GM19467 (cell line): ENCODE data around the gene TP53TG5.

Source experiments
- ATAC-seq: cut with Tn5 transposase; IDR thresholded peaks from one replicate; pipeline ENCODE4 v1.9.1; 2021; ENCODE audit warnings: mild to moderate bottlenecking, moderate library complexity; ENCODE audit not compliant: unreplicated experiment

Gene TP53TG5

GRCh38 chr20:45378191-45378590 is at the start of gene TP53TG5:
TP53TG5 (minus strand) TSS chr20:45378325; CDS start chr20:45378236, 89 bp downstream.
- ATAC-seq, result no peak

GRCh38 chr20:45427236-45428149 is 49.4 kb upstream of the TP53TG5 start:
- ATAC-seq, result no peak

- no peak for ATAC-seq
Measured at GRCh38 chr20:45426320-45427016, 48.3 kb upstream of the TP53TG5 start.

GRCh38 chr20:45425561-45425960 is 47.4 kb upstream of the TP53TG5 start:
- no peak for ATAC-seq

GRCh38 chr20:45423700-45424099 is 45.6 kb upstream of the TP53TG5 start:
- no peak for ATAC-seq

GRCh38 chr20:45420125-45420524 is 42.0 kb upstream of the TP53TG5 start:
- no peak for ATAC-seq

- ATAC-seq, result peak; percentile 60
Measured at GRCh38 chr20:45419188-45420091, 41.3 kb upstream of the TP53TG5 start.

GRCh38 chr20:45416917-45417316 is 38.8 kb upstream of the TP53TG5 start:
- no peak for ATAC-seq

GRCh38 chr20:45415822-45416637 is 37.9 kb upstream of the TP53TG5 start, which contains the start of gene PIGT:
PIGT (plus strand) TSS chr20:45416141; CDS start chr20:45416157, 16 bp downstream.
- peak; percentile 60 for ATAC-seq

GRCh38 chr20:45413479-45413878 is 35.4 kb upstream of the TP53TG5 start:
- ATAC-seq, result no peak

GRCh38 chr20:45412653-45413052 is 34.5 kb upstream of the TP53TG5 start:
- ATAC-seq, result no peak

- ATAC-seq, result no peak
Measured at GRCh38 chr20:45410887-45411286, 32.8 kb upstream of the TP53TG5 start.

- ATAC-seq, result no peak
Measured at GRCh38 chr20:45409521-45410272, 31.6 kb upstream of the TP53TG5 start.

GRCh38 chr20:45408646-45409213 is 30.6 kb upstream of the TP53TG5 start:
- ATAC-seq, result no peak

GRCh38 chr20:45407783-45408645 is 29.9 kb upstream of the TP53TG5 start, which contains the start of gene DBNDD2:
DBNDD2 (plus strand) TSS chr20:45408289; CDS start chr20:45408468, 179 bp downstream.
- no peak for ATAC-seq

- ATAC-seq, result no peak
Measured at GRCh38 chr20:45407067-45407745, 29.1 kb upstream of the TP53TG5 start.
